ENCODE data around the gene RRP8.

DNA sequence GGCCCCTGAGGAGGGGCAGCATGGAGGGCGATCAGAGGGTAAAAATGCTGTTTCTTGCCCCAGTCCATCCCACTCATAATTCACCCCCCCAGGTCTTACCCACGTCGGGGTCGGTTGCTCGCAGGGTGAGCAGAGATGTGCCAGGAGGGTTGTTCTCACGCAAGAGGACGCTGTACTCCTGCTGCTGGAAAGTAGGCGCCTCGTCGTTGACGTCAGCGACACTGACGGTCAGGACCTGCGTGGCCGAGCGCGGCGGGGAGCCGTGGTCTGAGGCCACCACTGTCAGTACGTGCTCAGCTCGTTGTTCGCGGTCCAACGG lies 26.1 kb upstream of the RRP8 start:
- TF ChIP-seq, protein P1, sequence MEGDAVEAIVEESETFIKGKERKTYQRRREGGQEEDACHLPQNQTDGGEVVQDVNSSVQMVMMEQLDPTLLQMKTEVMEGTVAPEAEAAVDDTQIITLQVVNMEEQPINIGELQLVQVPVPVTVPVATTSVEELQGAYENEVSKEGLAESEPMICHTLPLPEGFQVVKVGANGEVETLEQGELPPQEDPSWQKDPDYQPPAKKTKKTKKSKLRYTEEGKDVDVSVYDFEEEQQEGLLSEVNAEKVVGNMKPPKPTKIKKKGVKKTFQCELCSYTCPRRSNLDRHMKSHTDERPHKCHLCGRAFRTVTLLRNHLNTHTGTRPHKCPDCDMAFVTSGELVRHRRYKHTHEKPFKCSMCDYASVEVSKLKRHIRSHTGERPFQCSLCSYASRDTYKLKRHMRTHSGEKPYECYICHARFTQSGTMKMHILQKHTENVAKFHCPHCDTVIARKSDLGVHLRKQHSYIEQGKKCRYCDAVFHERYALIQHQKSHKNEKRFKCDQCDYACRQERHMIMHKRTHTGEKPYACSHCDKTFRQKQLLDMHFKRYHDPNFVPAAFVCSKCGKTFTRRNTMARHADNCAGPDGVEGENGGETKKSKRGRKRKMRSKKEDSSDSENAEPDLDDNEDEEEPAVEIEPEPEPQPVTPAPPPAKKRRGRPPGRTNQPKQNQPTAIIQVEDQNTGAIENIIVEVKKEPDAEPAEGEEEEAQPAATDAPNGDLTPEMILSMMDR (IDR thresholded peaks at IDR 0.05): no peak
- no peak for TF ChIP-seq POLR2A (IDR thresholded peaks at IDR 0.05)

All from upper lobe of left lung (tissue), 4 donors.